ENCODE results near the gene PPP1R2. TPM values are rescaled to one million over a fixed set of nuclear protein-coding genes. Genes with fewer than 3 reads are reported as not detected.

Gene PPP1R2
- total and polyA plus RNA-seq, 5 donors: 31.1 to 52.4 (median 46.3) TPM

DNA sequence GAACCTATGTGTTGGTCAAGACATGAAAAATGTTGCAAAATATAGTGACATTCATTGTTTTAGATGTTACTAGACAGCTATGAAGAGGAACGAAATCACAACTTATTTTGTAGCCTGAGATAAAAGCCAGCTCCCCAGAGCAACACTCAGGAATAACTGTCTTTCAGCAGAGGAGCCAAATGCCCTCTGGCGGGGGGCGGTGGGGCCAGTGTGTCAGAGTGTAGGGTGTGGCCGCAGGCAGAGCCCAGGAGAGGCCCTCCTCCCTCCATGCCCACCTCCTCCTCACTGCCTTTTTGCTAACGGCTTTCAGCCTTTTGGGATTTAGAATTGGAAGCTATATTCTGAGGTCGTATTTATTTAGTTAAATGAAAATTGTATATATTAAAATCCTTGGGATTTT is 23.7 kb upstream of the PPP1R2 start:
- WGBS: 48% methylated on average over 6 of the region's 6 CpGs
- H3K27me3 ChIP-seq (ENCODE audit: control insufficient read depth, insufficient read depth): no peaks in the 10 kb centered on the region
- H3K4me3 ChIP-seq (ENCODE audit: low read length): no peak overlapping the region
- peak in 1 of 3 donors; percentile 69 for DNase-seq
- H3K9me3 ChIP-seq (ENCODE audit: control insufficient read depth, low read length): no peaks in the 10 kb centered on the region
- intact Hi-C loops (cut with DNase I): loop anchor here in 1 of 4 donors (10.0 kb wide), 1 partner anchor 278 kb away; no protein-coding TSS in a partner anchor
- peak in 1 of 2 donors; percentile 35 for ATAC-seq
- H3K4me1 ChIP-seq (ENCODE audit: control insufficient read depth, insufficient read depth, low read length): peaks cover 3% of the 10 kb centered on the region
- no peak overlapping the region for H3K27ac ChIP-seq (ENCODE audit: low read length)

DNA sequence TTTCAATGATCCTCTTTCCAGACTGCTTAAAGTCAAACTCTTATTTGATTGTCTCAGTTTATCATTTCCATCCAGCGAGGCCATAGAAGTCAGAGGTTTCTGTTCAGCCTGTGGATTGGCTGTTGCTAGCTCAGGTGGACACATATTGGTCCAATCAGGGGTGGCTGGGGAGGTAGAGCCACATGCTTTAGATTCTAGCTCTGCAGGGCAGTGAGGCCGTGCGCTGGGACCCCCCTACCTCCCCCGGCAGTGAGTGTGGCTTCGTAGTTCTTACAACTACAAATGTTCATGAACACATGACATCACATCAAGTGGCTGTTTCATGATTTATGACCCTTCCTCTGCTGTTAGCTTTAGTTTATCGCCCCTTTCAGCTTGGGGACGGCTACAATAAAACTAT is 22.6 kb upstream of the PPP1R2 start:
- WGBS: 51% methylated on average over 7 of the region's 7 CpGs
- DNase-seq (no peak), ATAC-seq (no peak)
- Histone ChIP-seq H3K9me3 (ENCODE audit: control insufficient read depth, low read length) (no peaks in the 10 kb centered on the region), H3K27ac (ENCODE audit: low read length) (no peak overlapping the region), H3K4me1 (ENCODE audit: control insufficient read depth, insufficient read depth, low read length) (no peaks in the 10 kb centered on the region), H3K4me3 (ENCODE audit: low read length) (no peak overlapping the region), H3K27me3 (ENCODE audit: control insufficient read depth, insufficient read depth) (no peaks in the 10 kb centered on the region)
- intact Hi-C loops (cut with DNase I): loop anchor here in 1 of 4 donors (10.0 kb wide), 1 partner anchor 279 kb away; no protein-coding TSS in a partner anchor

DNA sequence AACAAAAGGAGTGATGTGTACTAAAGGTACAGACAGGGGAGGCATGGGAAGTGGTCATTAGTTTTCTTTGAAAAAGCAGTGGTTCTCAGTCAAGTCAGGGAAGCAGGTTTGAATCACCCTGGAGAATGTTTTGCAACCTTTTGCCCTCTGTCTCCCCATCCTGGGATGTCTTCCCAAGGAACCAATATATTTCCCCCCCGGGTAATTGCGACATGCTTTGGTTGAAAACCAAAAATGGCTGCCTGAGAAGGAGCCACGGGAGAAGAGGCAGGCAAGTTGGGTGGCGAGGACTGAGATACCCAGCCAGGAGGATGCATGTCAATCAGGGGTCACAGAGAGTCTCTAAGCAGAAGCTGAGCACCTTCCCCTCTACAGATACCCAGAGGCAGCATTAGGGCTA is 20.2 kb upstream of the PPP1R2 start:
- ATAC-seq: no peak
- DNase-seq: no peak
- 86% methylated on average over 4 of the region's 4 CpGs for WGBS

DNA sequence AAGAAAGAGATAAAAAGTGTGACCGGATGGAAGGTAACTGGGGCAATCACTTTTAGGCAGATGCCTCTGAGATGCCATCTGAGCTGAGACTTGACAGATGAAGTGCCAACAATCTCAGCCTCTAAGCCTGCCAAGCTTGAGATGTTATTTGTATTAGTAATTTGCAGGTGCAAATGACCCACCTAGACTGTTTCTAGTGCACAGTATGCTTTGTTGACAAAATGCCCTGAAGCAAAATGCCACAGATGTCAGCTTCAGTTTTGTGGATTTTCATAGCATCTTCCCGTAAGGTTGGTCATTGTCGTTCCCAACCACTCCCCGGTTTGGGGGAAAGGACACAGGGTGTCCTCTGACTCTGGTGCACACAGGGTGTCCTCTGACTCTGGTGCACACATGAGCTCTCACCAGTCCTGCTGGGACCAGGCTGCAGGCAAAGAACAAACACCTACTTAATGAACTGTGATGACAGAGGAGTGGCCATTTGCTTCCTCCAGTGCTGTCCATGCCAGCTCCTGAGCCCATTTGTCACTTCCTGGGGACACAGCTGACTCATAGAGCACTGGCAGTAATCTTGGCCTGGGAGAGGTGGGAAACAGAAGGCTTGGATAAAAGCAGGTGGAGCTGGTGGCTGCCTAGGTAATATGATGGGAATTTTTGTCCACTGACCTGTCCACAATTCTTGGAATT is 16.7 kb upstream of the PPP1R2 start:
- intact Hi-C loops (cut with DNase I): loop anchor here in 1 of 4 donors (10.0 kb wide), 1 partner anchor 285 kb away; no protein-coding TSS in a partner anchor
- Histone ChIP-seq H3K9me3 (ENCODE audit: control insufficient read depth, low read length) (no peaks in the 10 kb centered on the region), H3K27me3 (ENCODE audit: control insufficient read depth, insufficient read depth) (no peaks in the 10 kb centered on the region), H3K4me3 (ENCODE audit: low read length) (no peak overlapping the region), H3K4me1 (ENCODE audit: control insufficient read depth, insufficient read depth, low read length) (no peaks in the 10 kb centered on the region), H3K27ac (ENCODE audit: low read length) (no peak overlapping the region)
- ATAC-seq (peak; percentile 31 to 61), DNase-seq (no peak)
- 82% methylated on average over 4 of the region's 4 CpGs for WGBS

More for the DNA sequence above, 20.2 kb upstream of the PPP1R2 start:
- no peaks in the 10 kb centered on the region for H3K9me3 ChIP-seq (ENCODE audit: control insufficient read depth, low read length)
- H3K4me3 ChIP-seq (ENCODE audit: low read length): no peak overlapping the region
- no peaks in the 10 kb centered on the region for H3K4me1 ChIP-seq (ENCODE audit: control insufficient read depth, insufficient read depth, low read length)
- no peak overlapping the region for H3K27ac ChIP-seq (ENCODE audit: low read length)
- H3K27me3 ChIP-seq (ENCODE audit: control insufficient read depth, insufficient read depth): no peaks in the 10 kb centered on the region
- intact Hi-C loops (cut with DNase I): loop anchor here in 1 of 4 donors (10.0 kb wide), 1 partner anchor 281 kb away; no protein-coding TSS in a partner anchor

DNA sequence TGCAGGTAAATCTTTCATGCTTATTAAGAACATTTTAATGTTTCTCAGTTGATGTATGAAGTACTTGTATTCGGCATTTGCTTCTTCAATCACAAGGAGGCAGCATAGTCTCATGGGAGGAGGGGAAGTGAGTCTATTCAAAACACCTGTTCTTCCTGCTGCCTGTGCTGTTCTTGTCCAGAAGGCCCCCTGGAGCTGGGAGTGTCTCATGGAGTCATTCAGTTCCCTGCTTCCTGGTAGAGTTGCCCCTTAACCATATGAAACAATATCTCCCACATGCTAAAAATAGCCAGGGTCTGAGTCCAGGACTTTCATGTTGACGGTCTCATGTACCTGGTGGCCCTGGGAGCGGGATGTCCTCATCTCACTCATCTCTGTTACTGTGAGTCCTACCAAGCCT is 15.5 kb upstream of the PPP1R2 start:
- Histone ChIP-seq H3K27ac (ENCODE audit: low read length) (no peak overlapping the region), H3K9me3 (ENCODE audit: control insufficient read depth, low read length) (no peaks in the 10 kb centered on the region), H3K4me3 (ENCODE audit: low read length) (no peak overlapping the region), H3K4me1 (ENCODE audit: control insufficient read depth, insufficient read depth, low read length) (no peaks in the 10 kb centered on the region), H3K27me3 (ENCODE audit: control insufficient read depth, insufficient read depth) (no peaks in the 10 kb centered on the region)
- intact Hi-C loops (cut with DNase I): no loop called here
- no peak for DNase-seq
- 51% methylated on average over 3 of the region's 3 CpGs for WGBS
- ATAC-seq: peak in 1 of 2 donors; percentile 41

DNA sequence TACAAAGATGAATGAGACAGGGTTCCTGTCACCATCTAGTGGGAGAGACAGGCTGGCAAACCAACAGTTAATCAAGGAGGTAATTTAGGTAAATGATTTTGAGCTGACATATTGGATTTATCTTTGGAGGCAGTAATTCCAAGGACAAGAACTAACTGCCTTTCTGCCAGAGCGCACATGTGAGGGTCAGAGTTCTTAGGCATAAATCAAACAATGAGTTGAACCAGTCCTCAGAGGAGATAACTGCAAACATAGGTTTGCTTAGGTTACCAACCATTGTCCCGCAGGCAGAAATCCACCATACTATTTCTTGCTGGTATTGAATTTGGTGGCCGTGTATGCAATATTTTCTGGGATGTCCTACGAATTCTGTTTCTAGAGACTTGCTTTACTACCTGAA is 14.2 kb upstream of the PPP1R2 start:
- H3K4me3 ChIP-seq (ENCODE audit: low read length): no peak overlapping the region
- no peak overlapping the region for H3K27ac ChIP-seq (ENCODE audit: low read length)
- no peaks in the 10 kb centered on the region for H3K27me3 ChIP-seq (ENCODE audit: control insufficient read depth, insufficient read depth)
- intact Hi-C loops (cut with DNase I): no loop called here
- 89% methylated on average over 4 of the region's 4 CpGs for WGBS
- no peaks in the 10 kb centered on the region for H3K4me1 ChIP-seq (ENCODE audit: control insufficient read depth, insufficient read depth, low read length)
- no peaks in the 10 kb centered on the region for H3K9me3 ChIP-seq (ENCODE audit: control insufficient read depth, low read length)
- DNase-seq (no peak), ATAC-seq (no peak)

DNA sequence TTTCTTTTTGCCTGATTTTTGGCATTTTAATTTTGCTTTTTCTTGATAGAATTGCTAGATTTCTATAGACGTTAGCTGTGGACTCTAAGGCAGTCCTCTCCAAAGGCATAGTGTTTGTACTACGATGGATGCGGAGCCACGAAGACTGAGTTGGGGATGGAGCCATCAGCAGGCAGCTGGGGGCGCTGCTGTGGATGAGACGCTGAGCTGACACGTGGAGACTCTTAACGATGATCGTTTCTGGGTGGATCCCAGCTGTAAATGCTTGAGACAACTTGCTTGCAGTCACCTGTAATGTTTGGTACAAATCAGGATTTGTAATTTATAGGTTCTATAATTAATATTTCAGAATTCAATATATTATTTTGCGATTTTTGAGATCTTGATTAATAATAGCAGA is 13.3 kb upstream of the PPP1R2 start:
- Histone ChIP-seq H3K27ac (ENCODE audit: low read length) (no peak overlapping the region), H3K4me1 (ENCODE audit: control insufficient read depth, insufficient read depth, low read length) (no peaks in the 10 kb centered on the region), H3K9me3 (ENCODE audit: control insufficient read depth, low read length) (no peaks in the 10 kb centered on the region), H3K27me3 (ENCODE audit: control insufficient read depth, insufficient read depth) (no peaks in the 10 kb centered on the region), H3K4me3 (ENCODE audit: low read length) (no peak overlapping the region)
- DNase-seq (no peak), ATAC-seq (no peak)
- intact Hi-C loops (cut with DNase I): no loop called here
- 34% methylated on average over 10 of the region's 10 CpGs for WGBS

DNA sequence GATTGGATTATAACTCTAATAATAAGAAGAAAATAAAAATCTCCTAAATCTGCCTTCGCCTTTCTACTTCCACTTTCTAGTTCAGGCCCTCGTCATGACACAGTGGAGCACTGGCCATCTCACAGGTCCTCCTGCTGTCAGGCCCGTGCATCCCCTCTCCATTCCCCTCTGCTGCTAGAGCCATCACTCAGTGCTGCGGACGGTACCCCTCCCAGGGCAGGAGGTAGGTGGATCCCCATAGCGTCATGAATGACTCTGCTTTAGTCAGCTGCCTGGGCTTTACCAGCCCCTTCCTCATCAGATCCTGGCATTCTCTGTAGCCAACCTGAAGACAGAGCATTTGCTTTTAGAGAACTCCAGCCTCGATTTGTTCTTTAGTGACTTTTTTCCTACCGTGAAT is 12.0 kb upstream of the PPP1R2 start:
- no peak overlapping the region for H3K4me3 ChIP-seq (ENCODE audit: low read length)
- ATAC-seq (no peak), DNase-seq (no peak)
- 83% methylated on average over 8 of the region's 8 CpGs for WGBS
- intact Hi-C loops (cut with DNase I): no loop called here
- peaks cover 2% of the 10 kb centered on the region for H3K4me1 ChIP-seq (ENCODE audit: control insufficient read depth, insufficient read depth, low read length)
- no peaks in the 10 kb centered on the region for H3K9me3 ChIP-seq (ENCODE audit: control insufficient read depth, low read length)
- no peaks in the 10 kb centered on the region for H3K27me3 ChIP-seq (ENCODE audit: control insufficient read depth, insufficient read depth)
- H3K27ac ChIP-seq (ENCODE audit: low read length): no peak overlapping the region

DNA sequence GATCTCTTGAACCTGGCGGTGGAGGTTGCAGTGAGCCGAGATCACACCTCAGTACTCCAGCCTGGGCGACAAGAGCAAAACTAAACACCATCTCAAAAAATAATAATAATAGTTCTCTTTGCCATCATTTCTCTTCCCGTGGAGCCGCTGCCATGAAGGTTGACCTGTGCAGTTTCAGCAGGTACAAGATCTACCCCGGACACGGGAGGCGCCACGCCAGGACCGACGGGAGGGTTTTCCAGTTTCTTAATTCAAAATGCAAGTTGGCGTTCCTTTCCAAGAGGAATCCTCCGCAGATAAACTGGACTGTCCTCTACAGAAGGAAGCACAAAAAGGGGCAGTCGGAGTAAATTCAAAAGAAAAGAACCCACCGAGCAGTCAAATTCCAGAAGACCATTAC is 11.3 kb upstream of the PPP1R2 start:
- H3K4me3 ChIP-seq (ENCODE audit: low read length): no peak overlapping the region
- no peaks in the 10 kb centered on the region for H3K27me3 ChIP-seq (ENCODE audit: control insufficient read depth, insufficient read depth)
- no peaks in the 10 kb centered on the region for H3K9me3 ChIP-seq (ENCODE audit: control insufficient read depth, low read length)
- no peak overlapping the region for H3K27ac ChIP-seq (ENCODE audit: low read length)
- WGBS: 96% methylated on average over 15 of the region's 15 CpGs
- ATAC-seq (no peak), DNase-seq (no peak)
- H3K4me1 ChIP-seq (ENCODE audit: control insufficient read depth, insufficient read depth, low read length): peaks cover 2% of the 10 kb centered on the region
- intact Hi-C loops (cut with DNase I): no loop called here

DNA sequence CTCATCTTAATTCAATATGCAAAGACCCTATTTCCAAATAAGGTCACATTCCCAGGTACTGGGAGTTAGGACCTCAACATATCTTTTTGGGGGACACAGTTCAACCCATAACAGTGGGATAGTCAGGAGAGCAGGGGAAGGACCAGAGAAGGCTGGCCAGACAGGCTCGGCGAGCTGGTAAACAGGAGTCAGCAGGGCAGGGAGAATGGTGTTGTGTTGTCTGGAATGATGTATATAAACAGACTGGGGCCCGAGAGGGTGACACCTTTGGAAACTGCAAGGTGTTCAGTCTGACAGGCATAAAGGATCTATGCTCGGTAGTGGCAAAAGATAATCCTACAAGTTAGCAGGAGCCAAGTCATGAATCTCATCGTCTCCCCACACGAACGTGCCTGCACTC is 10.1 kb upstream of the PPP1R2 start:
- no peak overlapping the region for H3K27ac ChIP-seq (ENCODE audit: low read length)

DNA sequence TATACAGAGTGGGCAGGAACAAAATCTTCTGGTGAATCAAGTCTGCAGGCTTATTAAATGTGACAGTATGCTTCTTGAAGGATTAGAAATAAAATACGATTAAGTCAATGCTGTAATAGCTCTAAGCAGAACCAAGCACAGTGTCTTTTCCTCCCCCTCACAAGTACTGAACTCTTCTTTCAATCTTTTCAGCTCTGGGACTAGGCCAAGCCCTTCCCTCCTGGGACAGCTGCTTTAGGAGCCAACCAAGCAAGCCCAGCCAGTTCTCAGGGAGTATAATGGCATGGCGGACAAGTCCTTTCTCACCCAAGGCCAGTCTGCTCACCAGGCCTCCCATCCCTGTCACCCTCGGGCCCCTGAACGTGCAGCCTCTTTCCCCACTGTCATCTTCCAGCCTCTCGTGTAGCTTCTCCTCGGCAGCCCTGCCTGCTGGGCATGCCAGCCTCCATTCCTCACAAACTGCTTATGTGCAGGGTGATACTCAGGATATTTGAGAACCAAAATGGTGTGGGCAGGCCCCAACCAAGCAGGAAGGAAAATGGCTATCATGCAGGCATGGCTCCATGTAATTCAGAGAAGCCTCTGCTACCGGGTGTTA is 8.4 kb upstream of the PPP1R2 start:
- DNase-seq: peak; percentile 57 to 86 (median 84)
- ATAC-seq: peak; percentile 65 to 88
- Histone ChIP-seq H3K27me3 (ENCODE audit: control insufficient read depth, insufficient read depth) (no peaks in the 10 kb centered on the region), H3K27ac (ENCODE audit: low read length) (no peak overlapping the region), H3K4me1 (ENCODE audit: control insufficient read depth, insufficient read depth, low read length) (peaks cover 2% of the 10 kb centered on the region), H3K4me3 (ENCODE audit: low read length) (no peak overlapping the region), H3K9me3 (ENCODE audit: control insufficient read depth, low read length) (no peaks in the 10 kb centered on the region)
- intact Hi-C loops (cut with DNase I): no loop called here
- WGBS: 63% methylated on average over 7 of the region's 7 CpGs

More for the DNA sequence above, 10.1 kb upstream of the PPP1R2 start:
- WGBS: 84% methylated on average over 7 of the region's 7 CpGs
- intact Hi-C loops (cut with DNase I): no loop called here
- no peak for ATAC-seq
- no peaks in the 10 kb centered on the region for H3K9me3 ChIP-seq (ENCODE audit: control insufficient read depth, low read length)
- no peak for DNase-seq
- no peak overlapping the region for H3K4me3 ChIP-seq (ENCODE audit: low read length)
- peaks cover 2% of the 10 kb centered on the region for H3K4me1 ChIP-seq (ENCODE audit: control insufficient read depth, insufficient read depth, low read length)
- H3K27me3 ChIP-seq (ENCODE audit: control insufficient read depth, insufficient read depth): no peaks in the 10 kb centered on the region

Data from right cardiac atrium (tissue), 5 donors.